Calu3 (cell line): ENCODE results near the gene NARS2. TPM values are rescaled to one million over a fixed set of nuclear protein-coding genes. Genes with fewer than 3 reads are reported as not detected.

Experiments
- BruUV-seq: library from RNA; stranded (reverse); fragments of 400-500 nt; replicated peaks from 2 replicates; lab custom pipeline; 2021; lab: Mats Ljungman, UMichigan
- CTCF ChIA-PET: fragments of 300-600 bp; sonication (Branson Sonifier 250); formaldehyde crosslinking; loops from one replicate; lab custom pipeline; 2022; ENCODE audit warnings: antibody characterized with exemption; lab: Charles Lee
- DNase-seq: peaks from one replicate; pipeline ENCODE4 v3.0.0; 2022
- H3K27ac Mint-ChIP-seq: one replicate; pipeline ENCODE4 v1.8.0; 2022; ENCODE audit warnings: mixed read lengths; ENCODE audit not compliant: unreplicated experiment
- H3K27me3 Mint-ChIP-seq: one replicate; pipeline ENCODE4 v1.8.0; 2022; ENCODE audit warnings: mixed read lengths; ENCODE audit not compliant: unreplicated experiment
- H3K36me3 Mint-ChIP-seq: one replicate; pipeline ENCODE4 v1.8.0; 2022; ENCODE audit warnings: mild to moderate bottlenecking, moderate library complexity, mixed read lengths; ENCODE audit not compliant: insufficient read depth, unreplicated experiment
- H3K4me1 Mint-ChIP-seq: one replicate; pipeline ENCODE4 v1.8.0; 2022; ENCODE audit warnings: mild to moderate bottlenecking, low read depth, mixed read lengths; ENCODE audit not compliant: unreplicated experiment
- H3K4me3 Mint-ChIP-seq: one replicate; pipeline ENCODE4 v1.8.0; 2022; ENCODE audit warnings: mild to moderate bottlenecking, low read depth, moderate library complexity, mixed read lengths; ENCODE audit not compliant: unreplicated experiment
- H3K9me3 Mint-ChIP-seq: one replicate; pipeline ENCODE4 v1.8.0; 2022; ENCODE audit warnings: low read depth, mixed read lengths; ENCODE audit not compliant: unreplicated experiment
- intact Hi-C: fragments of 100-400 bp; cut with micrococcal nuclease; formaldehyde crosslinking; loops from one replicate; pipeline ENCODE4 v1.10.0; 2022; ENCODE audit not compliant: unreplicated experiment
- total RNA-seq: library from RNA; stranded (reverse); gene quantifications from 2 replicates; pipeline ENCODE4 v1.2.3, GENCODE V29; 2022
- TF ChIP-seq, protein P1 (sequence below): fragments of 200-600 bp; IDR thresholded peaks from one replicate; pipeline ENCODE4 v1.8.0; 2022; ENCODE audit warnings: antibody characterized with exemption; ENCODE audit not compliant: unreplicated experiment

The NARS2 gene
- total RNA-seq, 1 experiment from 2014 or later = 17.8 TPM

DNA sequence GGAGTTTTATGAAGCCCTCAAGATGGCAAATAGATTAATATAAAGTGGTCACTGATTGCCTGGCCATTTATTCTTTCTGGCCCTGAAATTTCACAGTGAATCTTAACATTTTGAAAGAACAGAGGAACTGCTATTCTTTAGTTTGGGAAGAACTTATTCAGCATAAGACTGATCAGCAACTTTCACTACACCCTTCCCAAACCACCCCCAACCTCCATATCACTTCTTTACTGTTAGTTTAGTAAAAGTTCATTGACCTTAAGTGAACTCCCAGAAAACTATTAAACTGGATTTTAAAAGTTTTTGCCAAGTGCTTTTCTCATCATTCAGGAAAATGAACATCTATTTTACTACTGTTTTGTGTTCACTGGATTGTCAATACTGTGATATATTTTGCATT, 77.4 kb downstream of the NARS2 start:
- no TSS peak for BruUV-seq
- Mint-ChIP-seq H3K36me3 (no peaks in the 10 kb centered on the region), H3K9me3 (no peaks in the 10 kb centered on the region), H3K4me1 (no peaks in the 10 kb centered on the region), H3K4me3 (no peak overlapping the region), H3K27me3 (no peaks in the 10 kb centered on the region), H3K27ac (no peak overlapping the region)
- intact Hi-C loops = no loop called here
- TF ChIP-seq, protein P1, sequence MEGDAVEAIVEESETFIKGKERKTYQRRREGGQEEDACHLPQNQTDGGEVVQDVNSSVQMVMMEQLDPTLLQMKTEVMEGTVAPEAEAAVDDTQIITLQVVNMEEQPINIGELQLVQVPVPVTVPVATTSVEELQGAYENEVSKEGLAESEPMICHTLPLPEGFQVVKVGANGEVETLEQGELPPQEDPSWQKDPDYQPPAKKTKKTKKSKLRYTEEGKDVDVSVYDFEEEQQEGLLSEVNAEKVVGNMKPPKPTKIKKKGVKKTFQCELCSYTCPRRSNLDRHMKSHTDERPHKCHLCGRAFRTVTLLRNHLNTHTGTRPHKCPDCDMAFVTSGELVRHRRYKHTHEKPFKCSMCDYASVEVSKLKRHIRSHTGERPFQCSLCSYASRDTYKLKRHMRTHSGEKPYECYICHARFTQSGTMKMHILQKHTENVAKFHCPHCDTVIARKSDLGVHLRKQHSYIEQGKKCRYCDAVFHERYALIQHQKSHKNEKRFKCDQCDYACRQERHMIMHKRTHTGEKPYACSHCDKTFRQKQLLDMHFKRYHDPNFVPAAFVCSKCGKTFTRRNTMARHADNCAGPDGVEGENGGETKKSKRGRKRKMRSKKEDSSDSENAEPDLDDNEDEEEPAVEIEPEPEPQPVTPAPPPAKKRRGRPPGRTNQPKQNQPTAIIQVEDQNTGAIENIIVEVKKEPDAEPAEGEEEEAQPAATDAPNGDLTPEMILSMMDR = no peak
- CTCF ChIA-PET = no interaction called here
- no peak for DNase-seq

DNA sequence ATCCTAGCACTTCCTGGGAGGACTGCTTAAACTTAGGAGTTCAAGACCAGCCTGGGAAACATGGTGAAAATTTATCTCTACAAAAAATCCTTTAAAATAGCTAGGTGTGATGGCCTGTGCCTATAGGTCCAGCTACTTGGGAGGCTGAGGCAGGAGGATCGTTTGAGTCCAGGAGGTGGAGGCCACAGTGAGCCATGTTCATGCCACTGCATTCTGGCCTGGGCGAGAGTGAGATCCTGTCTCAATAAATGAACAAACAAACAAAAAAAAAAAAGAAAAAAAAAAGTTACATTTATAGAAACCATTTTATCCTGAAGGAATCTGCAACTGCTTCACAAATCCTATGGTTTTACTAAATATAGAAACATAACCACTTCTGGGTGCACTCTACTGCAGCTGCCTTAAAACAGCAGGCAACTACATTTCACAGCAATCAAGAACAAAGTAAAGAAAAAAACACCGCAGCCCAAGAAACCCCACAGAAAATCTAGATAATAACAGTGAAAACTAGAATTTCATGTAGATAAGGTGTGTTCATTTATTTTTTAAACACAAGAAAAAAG, 81.2 kb downstream of the NARS2 start:
- Mint-ChIP-seq H3K36me3 (no peaks in the 10 kb centered on the region), H3K4me1 (no peaks in the 10 kb centered on the region), H3K4me3 (no peak overlapping the region), H3K27me3 (no peaks in the 10 kb centered on the region), H3K27ac (no peak overlapping the region), H3K9me3 (no peaks in the 10 kb centered on the region)
- BruUV-seq = no TSS peak
- TF ChIP-seq, protein P1 = no peak
- DNase-seq = no peak
- CTCF ChIA-PET = no interaction called here
- intact Hi-C loops = no loop called here

DNA sequence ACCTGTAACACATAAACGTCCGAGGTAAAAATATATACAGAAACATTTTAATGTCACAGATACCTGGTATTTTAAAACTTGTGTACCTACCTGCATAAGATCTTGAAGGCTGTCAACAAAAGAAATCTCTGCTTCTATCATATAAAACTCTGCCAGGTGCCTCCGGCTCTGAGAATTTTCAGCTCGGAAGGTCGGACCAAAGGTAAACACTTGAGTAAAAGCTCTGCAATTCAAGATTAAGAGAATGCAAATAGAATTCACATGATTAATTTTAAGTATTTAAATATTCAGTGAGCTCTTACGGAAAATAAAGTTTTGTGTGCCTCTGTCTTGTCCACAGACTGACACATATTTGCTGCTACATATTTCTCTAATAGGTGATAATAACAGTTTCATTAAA, 81.7 kb downstream of the NARS2 start:
- no TSS peak for BruUV-seq
- Mint-ChIP-seq H3K27ac (no peak overlapping the region), H3K27me3 (no peaks in the 10 kb centered on the region), H3K4me1 (no peaks in the 10 kb centered on the region), H3K36me3 (no peaks in the 10 kb centered on the region), H3K4me3 (no peak overlapping the region), H3K9me3 (no peaks in the 10 kb centered on the region)
- CTCF ChIA-PET = no interaction called here
- TF ChIP-seq, protein P1 = no peak
- DNase-seq = no peak
- intact Hi-C loops = no loop called here

DNA sequence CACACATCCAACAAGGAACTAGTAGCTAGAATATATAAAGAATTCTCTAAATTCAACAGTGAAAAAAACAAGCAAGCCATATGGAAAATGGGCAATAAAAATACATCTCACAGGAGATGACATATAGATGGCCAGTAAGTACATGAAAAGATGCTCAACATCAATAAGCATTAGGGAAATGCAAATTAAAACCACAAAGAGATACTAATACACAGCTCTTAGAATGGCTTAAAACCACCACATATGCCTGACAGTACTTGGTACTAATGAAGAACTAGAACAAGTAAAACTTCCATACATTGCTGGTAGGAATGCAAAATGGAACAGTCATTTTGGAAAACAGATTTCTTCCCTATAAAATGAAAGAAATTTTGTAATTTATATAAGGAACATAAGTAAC, 85.5 kb downstream of the NARS2 start:
- TF ChIP-seq, protein P1 = no peak
- intact Hi-C loops = no loop called here
- Mint-ChIP-seq H3K4me3 (no peak overlapping the region), H3K4me1 (no peaks in the 10 kb centered on the region), H3K27ac (no peak overlapping the region), H3K36me3 (no peaks in the 10 kb centered on the region), H3K27me3 (no peaks in the 10 kb centered on the region), H3K9me3 (no peaks in the 10 kb centered on the region)
- no peak for DNase-seq
- BruUV-seq = no TSS peak
- CTCF ChIA-PET = no interaction called here
